ENCODE results near the gene RIMKLA. TPM values are rescaled to one million over a fixed set of nuclear protein-coding genes. Genes with fewer than 3 reads are reported as not detected.

RIMKLA gene
- total and polyA plus RNA-seq, 2 of the 13 experiments (the other 11 are each of a cell fraction or from before 2014, with no cell fraction given) = 2.5 to 3.8 TPM

DNA sequence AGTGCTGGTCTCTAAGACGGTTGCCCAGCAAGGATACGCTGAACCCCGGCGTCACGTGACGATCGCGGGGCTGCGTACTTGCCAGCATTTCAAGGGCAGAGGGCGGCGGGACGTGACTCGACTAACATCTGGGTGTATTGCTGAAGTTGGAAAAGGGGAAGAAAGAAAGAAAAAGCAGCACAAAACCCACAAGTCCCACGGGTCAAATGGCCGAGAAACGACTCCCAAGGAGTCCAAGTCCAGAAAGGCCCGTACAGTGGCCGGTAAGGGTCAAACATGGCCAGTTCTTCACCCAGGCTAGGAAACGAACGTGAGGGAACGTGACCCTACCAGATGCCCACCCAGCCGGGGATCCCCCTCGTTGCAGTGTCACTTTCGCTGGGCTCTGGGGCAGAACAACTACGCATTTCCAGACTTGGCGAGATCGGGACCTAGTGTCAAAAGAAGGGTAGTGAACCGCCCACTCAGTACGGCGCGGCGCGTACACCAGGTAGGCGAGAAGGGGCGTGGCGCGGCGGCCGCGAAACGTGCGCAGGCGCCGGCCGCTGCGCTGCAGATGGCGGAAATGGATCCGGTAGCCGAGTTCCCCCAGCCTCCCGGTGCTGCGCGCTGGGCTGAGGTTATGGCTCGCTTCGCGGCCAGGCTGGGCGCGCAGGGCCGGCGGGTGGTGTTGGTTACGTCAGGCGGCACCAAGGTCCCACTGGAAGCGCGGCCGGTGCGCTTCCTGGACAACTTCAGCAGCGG, 75.6 kb downstream of the RIMKLA start, which contains the start of the genes PPCS and ZMYND12 (continued):
- TF ChIP-seq, protein P1, sequence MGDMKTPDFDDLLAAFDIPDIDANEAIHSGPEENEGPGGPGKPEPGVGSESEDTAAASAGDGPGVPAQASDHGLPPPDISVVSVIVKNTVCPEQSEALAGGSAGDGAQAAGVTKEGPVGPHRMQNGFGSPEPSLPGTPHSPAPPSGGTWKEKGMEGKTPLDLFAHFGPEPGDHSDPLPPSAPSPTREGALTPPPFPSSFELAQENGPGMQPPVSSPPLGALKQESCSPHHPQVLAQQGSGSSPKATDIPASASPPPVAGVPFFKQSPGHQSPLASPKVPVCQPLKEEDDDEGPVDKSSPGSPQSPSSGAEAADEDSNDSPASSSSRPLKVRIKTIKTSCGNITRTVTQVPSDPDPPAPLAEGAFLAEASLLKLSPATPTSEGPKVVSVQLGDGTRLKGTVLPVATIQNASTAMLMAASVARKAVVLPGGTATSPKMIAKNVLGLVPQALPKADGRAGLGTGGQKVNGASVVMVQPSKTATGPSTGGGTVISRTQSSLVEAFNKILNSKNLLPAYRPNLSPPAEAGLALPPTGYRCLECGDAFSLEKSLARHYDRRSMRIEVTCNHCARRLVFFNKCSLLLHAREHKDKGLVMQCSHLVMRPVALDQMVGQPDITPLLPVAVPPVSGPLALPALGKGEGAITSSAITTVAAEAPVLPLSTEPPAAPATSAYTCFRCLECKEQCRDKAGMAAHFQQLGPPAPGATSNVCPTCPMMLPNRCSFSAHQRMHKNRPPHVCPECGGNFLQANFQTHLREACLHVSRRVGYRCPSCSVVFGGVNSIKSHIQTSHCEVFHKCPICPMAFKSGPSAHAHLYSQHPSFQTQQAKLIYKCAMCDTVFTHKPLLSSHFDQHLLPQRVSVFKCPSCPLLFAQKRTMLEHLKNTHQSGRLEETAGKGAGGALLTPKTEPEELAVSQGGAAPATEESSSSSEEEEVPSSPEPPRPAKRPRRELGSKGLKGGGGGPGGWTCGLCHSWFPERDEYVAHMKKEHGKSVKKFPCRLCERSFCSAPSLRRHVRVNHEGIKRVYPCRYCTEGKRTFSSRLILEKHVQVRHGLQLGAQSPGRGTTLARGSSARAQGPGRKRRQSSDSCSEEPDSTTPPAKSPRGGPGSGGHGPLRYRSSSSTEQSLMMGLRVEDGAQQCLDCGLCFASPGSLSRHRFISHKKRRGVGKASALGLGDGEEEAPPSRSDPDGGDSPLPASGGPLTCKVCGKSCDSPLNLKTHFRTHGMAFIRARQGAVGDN (CRISPR knock-in tag; IDR thresholded peaks at IDR 0.05) = peak; percentile 91
- TF ChIP-seq HDAC2 (CRISPR knock-in tag; IDR thresholded peaks at IDR 0.05) = no peak
- TF ChIP-seq, protein P2, sequence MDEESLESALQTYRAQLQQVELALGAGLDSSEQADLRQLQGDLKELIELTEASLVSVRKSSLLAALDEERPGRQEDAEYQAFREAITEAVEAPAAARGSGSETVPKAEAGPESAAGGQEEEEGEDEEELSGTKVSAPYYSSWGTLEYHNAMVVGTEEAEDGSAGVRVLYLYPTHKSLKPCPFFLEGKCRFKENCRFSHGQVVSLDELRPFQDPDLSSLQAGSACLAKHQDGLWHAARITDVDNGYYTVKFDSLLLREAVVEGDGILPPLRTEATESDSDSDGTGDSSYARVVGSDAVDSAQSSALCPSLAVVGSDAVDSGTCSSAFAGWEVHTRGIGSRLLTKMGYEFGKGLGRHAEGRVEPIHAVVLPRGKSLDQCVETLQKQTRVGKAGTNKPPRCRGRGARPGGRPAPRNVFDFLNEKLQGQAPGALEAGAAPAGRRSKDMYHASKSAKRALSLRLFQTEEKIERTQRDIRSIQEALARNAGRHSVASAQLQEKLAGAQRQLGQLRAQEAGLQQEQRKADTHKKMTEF (CRISPR knock-in tag; IDR thresholded peaks at IDR 0.05) = no peak; the same call in 1 of the 2 replicates
- no peak for TF ChIP-seq TCF7 (IDR thresholded peaks at IDR 0.05; ENCODE audit: low read depth)
- no peak for TF ChIP-seq NFYC (CRISPR knock-in tag; IDR thresholded peaks at IDR 0.05)
- peak; percentile 55; the same call in 1 of the 2 replicates for TF ChIP-seq TBX3 (IDR thresholded peaks at IDR 0.05; ENCODE audit: borderline replicate concordance)
- no peak for TF ChIP-seq FOXK1 (CRISPR knock-in tag; IDR thresholded peaks at IDR 0.05; ENCODE audit: borderline replicate concordance, low read depth)
- no peak for TF ChIP-seq SMAD9 (CRISPR knock-in tag; IDR thresholded peaks at IDR 0.05)
- TF ChIP-seq, protein P3, sequence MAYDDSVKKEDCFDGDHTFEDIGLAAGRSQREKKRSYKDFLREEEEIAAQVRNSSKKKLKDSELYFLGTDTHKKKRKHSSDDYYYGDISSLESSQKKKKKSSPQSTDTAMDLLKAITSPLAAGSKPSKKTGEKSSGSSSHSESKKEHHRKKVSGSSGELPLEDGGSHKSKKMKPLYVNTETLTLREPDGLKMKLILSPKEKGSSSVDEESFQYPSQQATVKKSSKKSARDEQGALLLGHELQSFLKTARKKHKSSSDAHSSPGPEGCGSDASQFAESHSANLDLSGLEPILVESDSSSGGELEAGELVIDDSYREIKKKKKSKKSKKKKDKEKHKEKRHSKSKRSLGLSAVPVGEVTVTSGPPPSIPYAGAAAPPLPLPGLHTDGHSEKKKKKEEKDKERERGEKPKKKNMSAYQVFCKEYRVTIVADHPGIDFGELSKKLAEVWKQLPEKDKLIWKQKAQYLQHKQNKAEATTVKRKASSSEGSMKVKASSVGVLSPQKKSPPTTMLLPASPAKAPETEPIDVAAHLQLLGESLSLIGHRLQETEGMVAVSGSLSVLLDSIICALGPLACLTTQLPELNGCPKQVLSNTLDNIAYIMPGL (CRISPR knock-in tag; IDR thresholded peaks at IDR 0.05; ENCODE audit: borderline replicate concordance in 1 of 2, low read depth in 1 of 2) = peak; percentile 85 to 86
- no peak for TF ChIP-seq ZNF326 (CRISPR knock-in tag; IDR thresholded peaks at IDR 0.05; ENCODE audit: borderline replicate concordance)
- TF ChIP-seq STAT5B (CRISPR knock-in tag; IDR thresholded peaks at IDR 0.05) = no peak
- TF ChIP-seq POLR2A (IDR thresholded peaks at IDR 0.05; ENCODE audit: insufficient read depth in 1 of 2, low read depth in 2 of 2, low read length in 2 of 2) = peak; percentile 84 to 88
- no peak for TF ChIP-seq PAF1 (CRISPR knock-in tag; IDR thresholded peaks at IDR 0.05)
- TF ChIP-seq, protein P4, sequence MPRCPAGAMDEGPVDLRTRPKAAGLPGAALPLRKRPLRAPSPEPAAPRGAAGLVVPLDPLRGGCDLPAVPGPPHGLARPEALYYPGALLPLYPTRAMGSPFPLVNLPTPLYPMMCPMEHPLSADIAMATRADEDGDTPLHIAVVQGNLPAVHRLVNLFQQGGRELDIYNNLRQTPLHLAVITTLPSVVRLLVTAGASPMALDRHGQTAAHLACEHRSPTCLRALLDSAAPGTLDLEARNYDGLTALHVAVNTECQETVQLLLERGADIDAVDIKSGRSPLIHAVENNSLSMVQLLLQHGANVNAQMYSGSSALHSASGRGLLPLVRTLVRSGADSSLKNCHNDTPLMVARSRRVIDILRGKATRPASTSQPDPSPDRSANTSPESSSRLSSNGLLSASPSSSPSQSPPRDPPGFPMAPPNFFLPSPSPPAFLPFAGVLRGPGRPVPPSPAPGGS (CRISPR knock-in tag; IDR thresholded peaks at IDR 0.05) = peak; percentile 50; the same call in 1 of the 2 replicates
- TF ChIP-seq NKX3-1 (CRISPR knock-in tag; IDR thresholded peaks at IDR 0.05) = peak; percentile 56; the same call in 1 of the 2 replicates
- TF ChIP-seq NRL (CRISPR knock-in tag; IDR thresholded peaks at IDR 0.05; ENCODE audit: borderline replicate concordance) = peak; percentile 73; the same call in 1 of the 2 replicates
- TF ChIP-seq RBM39 (IDR thresholded peaks at IDR 0.05; ENCODE audit: low read depth, low read length, poor library complexity, severe bottlenecking) = no peak
- TF ChIP-seq, protein P5, sequence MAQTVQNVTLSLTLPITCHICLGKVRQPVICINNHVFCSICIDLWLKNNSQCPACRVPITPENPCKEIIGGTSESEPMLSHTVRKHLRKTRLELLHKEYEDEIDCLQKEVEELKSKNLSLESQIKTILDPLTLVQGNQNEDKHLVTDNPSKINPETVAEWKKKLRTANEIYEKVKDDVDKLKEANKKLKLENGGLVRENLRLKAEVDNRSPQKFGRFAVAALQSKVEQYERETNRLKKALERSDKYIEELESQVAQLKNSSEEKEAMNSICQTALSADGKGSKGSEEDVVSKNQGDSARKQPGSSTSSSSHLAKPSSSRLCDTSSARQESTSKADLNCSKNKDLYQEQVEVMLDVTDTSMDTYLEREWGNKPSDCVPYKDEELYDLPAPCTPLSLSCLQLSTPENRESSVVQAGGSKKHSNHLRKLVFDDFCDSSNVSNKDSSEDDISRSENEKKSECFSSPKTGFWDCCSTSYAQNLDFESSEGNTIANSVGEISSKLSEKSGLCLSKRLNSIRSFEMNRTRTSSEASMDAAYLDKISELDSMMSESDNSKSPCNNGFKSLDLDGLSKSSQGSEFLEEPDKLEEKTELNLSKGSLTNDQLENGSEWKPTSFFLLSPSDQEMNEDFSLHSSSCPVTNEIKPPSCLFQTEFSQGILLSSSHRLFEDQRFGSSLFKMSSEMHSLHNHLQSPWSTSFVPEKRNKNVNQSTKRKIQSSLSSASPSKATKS (CRISPR knock-in tag; IDR thresholded peaks at IDR 0.05) = no peak

Data from HepG2 (cell line).